Measurements from ENCODE around the gene CYP24A1.

CYP24A1 gene

DNA sequence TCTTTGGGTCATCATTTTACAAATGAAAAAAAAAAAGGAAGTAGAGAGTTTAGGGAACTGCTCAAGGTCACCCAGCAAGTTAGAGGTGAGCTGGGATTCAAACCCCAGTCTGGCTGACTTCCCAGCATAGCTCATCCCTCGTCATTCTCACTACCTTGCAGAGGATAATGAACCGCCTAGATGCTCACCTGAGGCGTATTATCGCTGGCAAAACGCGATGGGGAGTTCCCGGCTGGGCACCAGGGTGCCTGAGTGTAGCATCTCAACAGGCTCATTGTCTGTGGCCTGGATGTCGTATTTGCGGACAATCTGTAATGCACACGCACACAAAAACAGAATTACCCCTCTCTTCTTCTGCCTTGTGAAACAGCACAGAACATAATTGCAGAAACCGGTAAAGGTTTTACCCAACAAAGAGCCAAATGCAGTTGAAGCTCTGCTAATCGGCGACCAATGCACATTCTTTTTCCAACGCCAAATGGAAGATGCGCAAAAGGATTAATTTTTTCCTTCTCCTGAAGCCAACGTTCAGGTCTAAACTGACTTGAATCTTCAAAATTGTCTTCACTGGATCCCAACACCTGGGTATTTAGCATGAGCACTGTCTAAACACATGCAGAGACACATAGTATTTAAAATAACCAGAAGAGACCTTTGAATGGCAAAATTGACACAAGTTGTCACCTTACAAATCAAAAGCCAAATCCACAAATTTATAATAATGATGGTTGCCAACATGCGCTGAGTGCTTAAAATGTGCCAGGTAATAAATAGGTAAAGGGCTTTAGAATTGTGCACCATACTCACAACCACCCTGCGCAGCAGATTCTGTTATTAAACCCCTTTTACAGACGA is 16.6 kb downstream of the CYP24A1 start:
- no peak for DNase-seq (ENCODE audit: low read depth in 4 of 4, low spot score in 1 of 4)

DNA sequence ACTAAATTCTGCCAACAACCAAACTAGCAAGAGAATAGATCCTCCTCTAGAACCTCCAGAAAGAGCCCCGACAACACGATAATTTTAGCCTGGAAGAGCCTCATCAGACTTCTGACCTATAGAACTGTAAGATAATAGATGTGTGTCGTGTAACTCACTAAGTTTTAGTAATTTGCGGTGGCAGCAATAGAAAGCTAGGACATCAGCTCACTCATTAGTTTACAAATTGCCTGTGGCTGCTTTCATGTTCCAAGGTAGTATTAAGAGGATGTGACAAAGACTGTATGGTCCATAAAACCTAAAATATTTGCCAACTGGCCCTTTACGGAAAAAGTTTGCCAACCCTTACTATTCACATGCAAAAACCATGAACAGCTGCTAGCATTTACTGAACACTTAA is 17.3 kb downstream of the CYP24A1 start:
- DNase-seq (ENCODE audit: low read depth in 4 of 4, low spot score in 1 of 4) = no peak

DNA sequence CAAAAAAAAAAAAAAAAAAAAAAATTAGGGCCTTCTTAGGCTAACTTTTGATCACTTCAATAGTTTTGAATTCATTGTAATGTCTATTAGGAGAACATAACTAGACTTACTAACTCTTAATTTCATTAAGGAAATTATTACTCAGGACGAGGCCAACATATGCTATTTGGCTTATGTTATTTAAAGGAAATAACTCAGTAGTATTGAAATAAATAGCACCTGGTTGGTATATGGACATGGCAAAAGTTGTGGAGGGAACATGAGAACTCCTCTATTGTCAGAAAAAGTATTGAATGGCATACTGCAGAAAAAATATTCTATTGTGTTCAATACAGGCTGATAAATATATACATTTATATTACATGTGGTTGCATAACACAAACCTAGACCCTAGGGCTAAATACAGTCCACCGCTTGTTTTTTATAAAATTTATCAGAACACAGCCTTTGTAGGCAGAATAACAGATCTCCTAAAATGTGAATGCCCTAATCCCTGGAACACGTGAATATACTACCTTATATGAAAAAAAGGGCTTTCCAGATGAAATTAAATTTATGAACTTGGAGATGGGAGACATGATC is 18.0 kb downstream of the CYP24A1 start:
- DNase-seq (ENCODE audit: low read depth in 4 of 4, low spot score in 1 of 4) = no peak

DNA sequence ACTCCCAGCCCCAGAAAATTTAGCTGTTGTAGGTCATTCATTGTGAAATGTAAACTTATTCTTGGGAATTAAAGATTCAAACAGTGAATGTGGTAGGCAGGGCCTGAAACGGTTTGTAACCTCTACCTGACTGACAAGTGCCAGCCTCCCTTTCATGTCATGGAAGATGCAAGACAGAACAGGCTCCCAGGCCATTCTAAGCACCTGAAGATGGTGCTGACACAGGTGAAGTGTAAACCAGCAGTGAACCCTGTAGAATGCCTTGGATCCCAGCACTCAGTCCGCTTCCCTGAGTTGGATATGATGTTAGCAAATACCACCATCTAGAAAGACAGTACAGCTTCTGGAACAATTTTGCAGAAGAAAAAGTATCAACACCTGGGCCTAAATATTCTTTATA is 19.3 kb downstream of the CYP24A1 start:
- no peak for DNase-seq (ENCODE audit: low read depth in 4 of 4, low spot score in 1 of 4)

DNA sequence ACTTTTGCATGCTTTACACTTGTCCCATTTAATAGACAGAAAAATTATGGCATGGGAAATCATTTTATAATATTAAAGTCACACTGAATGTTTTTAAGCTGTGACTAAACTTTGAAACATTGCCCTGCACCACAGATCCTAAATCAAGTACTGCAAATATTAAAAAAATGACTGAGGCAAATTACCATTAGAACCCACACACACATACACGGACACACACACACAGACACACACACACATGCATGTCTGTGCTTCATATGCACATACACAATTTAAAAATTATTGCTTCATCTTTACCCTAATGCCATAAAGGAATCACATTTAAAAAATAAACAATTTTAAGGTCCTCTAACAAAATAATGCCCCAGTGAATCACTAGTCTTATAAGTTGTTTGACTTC is 19.9 kb downstream of the CYP24A1 start:
- DNase-seq (ENCODE audit: low read depth in 4 of 4, low spot score in 1 of 4) = no peak

DNA sequence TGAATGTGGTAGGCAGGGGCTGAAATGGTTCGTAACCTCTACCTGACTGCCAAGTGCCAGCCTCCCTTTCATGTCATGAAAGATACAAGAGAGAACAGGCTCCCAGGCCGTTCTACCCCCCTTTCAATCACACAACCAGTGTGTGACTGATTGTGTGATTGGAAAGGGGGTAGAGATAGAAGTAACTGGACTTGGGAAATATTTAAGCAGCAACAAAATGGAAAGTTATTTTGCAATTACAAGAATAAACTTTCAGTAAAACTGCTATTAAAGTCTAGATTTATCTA is 20.8 kb downstream of the CYP24A1 start:
- no peak for DNase-seq (ENCODE audit: low read depth in 4 of 4, low spot score in 1 of 4)

DNA sequence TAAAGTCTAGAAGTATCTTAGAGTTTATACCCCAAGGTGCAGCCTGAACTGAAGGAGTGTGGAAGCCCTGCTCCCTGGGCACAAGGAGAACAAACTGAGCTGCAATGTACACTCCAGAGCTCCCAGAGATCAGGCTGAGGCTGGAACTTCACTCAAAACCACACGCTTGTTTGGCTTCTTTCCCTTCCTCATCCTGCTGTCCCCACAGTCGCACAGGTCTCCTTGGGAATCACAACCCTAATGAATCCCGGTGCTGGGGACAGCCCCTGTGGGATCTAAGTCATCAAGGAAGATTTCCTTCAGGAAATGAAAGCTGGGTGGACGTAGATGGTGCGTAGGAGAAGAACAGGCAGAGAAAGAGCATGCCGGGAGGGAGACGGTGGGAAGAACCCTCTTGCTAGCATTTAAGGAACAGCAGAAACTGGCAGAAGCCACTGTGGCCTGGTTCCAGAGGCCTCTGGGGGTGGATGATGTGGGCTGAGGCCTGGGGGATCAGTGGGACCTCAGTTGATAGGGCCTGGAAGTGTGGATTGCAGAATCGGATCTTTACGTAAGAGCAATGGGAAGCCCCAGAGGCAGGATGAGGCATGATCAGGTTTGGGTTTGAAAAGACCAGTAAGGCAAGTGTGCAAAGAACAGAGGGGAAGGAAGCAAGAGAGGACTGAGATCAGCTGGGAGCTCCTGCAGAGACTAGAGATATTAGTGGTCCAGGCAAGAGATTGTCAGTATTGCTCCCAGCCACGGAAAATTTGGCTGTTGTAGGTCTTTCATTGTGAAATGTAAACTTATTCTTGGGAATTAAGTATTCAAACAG is 21.4 kb downstream of the CYP24A1 start:
- no peak for DNase-seq (ENCODE audit: low read depth in 4 of 4, low spot score in 1 of 4)

DNA sequence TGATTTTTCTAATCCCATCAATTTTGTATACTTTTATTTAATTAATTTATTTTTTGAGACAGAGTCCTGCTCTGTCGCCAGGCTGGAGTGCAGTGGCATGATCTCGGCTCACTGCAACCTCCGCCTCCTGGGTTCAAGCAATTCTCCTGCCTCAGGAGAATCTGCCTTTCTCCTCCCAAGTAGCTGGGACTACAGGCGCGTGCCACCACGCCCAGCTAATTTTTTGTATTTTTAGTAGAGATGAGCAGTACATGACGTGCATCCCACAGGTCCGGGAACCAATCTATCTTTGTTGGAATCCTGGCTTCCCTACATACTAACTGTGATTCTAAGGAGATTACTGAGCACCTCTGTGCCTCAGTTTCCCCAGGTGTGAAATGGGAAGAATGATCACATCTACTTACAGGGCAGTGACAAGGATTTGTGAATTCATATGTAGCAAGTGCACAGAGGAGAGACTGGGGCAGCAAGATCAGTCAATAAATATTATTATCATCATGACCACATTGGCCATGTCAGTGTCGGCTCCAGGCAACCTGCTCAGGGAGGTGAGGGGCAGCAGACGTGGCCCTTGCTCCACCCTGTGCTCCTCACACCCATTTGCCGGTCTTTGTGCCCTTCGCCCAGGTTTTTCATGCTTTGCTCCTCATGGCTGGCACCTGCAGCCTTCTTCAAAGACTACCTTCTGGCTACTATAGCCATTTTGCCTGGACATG is 22.1 kb downstream of the CYP24A1 start:
- no peak for DNase-seq (ENCODE audit: low read depth in 4 of 4, low spot score in 1 of 4)

DNA sequence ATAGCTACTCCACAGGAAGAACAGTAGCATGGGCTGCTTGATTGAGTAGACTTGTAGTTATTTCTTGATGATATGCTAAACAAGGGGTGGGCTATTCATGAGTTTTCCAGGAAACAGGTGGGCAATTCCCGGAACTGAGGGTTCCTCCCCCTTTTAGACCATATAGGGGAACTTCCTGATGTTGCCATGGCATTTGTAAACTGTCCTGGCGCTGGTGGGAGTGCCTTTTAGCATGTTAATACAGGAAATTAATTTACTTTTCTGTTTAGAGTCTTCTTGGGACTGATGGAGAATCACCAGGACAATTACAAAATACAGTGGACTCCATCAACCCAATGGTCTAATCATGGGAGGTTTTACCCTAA is 22.7 kb downstream of the CYP24A1 start:
- no peak for DNase-seq (ENCODE audit: low read depth in 4 of 4, low spot score in 1 of 4)

DNA sequence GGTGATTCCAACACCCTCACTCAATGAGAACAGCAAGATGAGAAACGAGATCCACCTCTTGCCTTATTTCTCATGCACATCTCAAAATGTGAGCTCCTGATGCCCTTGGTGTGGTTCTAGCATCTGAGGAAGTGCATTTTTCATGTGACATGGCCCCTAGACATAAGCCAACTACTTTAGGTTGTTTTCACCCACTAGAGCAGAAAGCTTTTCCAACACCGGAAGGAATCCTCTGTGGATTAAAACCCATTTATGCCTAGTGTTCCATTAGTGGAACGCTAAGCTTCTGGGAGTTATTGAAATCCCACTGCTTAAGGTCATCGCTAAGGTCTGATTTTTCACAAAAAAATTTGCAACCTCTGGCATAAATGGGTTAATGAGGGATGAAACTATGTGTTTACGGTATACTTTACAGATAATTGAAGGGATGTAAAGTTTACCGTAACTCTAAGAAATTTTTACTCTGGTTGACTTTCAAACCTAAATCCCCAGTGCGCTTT is 24.0 kb downstream of the CYP24A1 start:
- no peak for DNase-seq (ENCODE audit: low read depth in 4 of 4, low spot score in 1 of 4)

DNA sequence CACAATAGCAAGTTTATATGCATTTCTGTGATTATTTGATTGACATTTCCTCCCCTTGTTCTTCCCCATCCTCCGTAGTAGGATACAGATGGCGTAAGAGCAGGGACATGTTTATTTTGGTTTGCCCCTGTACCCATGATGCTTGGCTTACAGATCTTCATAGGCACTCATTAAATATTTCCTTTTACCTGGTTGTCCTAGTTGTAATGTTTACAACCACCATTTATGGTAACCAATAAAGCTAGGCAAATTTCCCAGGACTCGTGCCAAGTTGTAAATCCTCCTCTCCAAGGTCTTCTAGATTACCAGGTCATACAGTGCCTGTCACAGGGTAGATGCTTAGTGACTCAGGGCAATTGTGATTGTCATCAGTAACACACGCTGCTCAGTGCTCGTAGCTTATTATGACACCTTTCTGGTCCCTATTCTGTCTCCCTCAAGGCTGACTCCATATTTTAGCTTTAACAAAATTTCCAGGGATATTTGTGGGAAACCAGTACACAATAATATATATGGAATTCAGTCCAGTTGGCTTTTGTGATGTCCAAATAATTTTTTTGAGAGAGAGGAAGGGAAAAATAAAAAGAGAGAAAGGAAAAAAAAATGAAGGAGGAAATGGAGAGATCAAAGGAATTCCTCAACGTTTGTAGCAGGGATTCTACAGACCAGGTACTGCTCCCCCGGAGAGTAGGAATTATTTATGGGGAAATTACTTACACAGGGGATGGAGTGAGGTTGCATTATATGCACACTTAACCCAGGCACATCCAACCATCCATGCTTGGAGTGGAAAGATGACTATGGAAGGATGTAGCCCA is 24.6 kb downstream of the CYP24A1 start:
- no peak for DNase-seq (ENCODE audit: low read depth in 4 of 4, low spot score in 1 of 4)

DNA sequence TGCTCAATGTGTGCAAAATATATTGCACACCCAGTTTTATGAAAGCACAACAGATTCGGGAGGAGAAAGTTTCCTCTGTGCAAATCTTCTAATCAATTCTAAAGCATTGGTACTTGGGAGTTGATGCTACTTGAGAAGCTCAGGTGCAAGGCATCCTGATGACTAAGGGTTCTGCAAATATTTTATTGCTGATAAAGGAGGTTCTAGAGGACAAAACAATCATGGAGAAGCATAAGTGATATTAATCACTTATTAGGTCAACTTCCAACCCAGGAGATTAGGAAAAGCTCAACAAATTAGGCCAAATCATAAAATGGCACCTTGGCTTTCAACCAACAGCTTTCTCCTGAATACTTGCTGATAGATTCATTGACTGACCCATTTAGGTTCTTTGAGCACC is 27.1 kb downstream of the CYP24A1 start:
- no peak for DNase-seq (ENCODE audit: low read depth in 4 of 4, low spot score in 1 of 4)

DNA sequence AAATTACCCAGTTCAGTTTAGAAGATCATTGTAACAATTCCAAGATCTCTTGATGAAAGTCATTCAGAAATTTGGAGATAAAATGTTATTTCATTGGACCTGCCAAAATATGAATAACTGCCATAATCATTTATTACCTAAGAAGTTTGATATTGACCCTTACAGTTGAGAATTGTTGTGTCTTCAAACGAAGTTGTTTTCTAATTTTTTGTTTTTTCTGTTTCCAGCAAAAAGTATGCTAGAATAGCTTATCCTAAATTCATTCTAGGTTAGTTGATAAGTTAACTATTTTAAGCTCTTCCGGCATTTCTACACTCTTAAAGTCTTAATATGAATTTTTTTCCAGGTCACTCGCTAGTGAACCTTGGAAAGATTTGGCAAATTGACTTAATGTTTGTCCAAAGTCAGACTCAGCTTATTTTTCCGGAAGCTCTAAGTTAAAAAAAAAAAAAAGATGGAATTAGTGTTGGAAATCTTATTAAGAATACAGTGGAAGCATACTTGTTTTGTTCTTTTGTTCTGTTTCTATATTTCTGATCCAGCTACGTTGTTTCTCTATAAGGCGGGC is 28.9 kb downstream of the CYP24A1 start:
- DNase-seq (ENCODE audit: low read depth in 4 of 4, low spot score in 1 of 4) = no peak

DNA sequence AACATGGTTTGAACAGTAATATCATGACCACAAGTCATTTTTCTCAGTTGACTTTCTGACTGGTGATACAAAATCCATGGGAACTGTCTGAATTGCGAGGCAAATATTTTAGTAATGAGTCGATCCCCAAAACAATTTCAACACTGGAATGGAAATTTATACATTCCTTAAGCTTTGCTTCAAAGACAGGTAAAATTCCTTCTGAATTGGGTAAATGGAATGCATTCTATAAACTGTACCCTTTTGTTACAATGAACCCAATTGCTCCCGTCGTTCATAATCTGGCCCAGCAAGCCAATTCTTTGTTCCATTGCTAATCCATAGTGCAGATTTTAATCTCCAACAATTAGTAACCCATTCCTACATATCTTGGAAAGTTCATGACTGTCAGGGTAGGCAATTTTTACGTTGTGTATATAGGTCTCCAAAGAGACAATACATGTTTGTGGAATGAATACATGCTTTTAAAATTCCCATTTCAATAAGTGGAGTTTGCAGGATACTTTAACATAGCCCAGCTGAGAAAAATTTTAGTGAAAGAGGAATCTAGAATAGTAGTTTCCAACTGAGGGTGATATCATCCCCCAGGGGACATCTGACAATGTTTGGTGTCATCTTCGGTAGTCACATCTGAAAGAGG is 32.7 kb downstream of the CYP24A1 start:
- DNase-seq (ENCODE audit: low read depth in 4 of 4, low spot score in 1 of 4) = no peak

DNA sequence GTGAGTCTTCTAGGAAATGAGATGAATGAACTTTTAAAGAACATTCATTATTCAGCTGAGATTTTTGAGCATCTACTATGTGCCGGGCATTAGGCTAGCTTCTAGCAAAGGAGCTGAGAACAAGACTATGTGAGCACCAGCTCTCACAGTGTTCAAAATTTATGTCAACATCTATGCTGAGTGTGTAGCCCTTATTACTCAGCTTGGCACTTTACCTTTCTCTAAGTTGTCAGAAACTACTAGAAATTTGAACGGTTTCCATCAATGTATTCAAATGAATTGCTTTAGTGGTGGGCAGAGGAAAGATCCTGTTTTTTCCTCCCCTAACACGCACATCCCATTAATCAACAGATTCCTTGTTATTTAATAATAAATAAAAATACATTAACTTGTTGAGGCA is 33.3 kb downstream of the CYP24A1 start:
- no peak for DNase-seq (ENCODE audit: low read depth in 4 of 4, low spot score in 1 of 4)

DNA sequence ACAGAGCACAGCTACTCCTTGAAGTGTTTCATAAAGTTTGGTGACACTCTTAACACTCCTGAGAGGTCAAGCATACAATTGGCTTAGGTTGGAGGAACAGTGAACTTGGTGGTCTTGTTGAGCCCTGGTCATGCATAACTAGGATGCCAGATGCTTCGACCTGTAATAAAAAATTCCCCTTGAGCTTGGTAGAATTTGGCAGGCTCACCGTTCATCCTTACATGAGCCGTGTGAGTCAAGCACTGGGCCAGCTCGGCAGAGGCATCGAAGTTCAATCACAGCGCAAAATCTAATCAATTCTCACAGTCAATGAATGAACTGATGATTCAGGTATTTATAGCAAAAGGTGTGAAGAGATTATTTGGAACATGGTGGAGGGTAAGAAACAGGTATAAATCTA is 33.7 kb downstream of the CYP24A1 start:
- no peak for DNase-seq (ENCODE audit: low read depth in 4 of 4, low spot score in 1 of 4)

DNA sequence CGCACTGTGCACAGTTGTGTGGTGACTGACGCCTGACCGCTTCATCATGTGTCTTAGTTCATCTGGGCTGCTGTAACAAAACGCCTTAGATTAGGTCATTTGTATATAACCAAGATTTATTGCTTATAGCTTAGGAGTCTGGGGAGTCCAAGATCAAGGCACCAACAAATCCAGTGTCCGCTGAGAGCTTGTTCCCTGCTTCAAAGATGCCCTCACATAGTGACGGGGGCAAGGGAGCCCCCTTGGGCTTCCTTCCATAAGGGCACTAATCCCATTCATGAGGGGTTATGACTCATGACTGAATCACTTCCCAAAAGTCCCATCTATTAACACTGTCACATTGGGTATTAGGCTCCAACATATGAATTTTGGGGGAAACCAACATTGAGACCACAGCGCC is 34.6 kb downstream of the CYP24A1 start:
- no peak for DNase-seq (ENCODE audit: low read depth in 4 of 4, low spot score in 1 of 4)

DNA sequence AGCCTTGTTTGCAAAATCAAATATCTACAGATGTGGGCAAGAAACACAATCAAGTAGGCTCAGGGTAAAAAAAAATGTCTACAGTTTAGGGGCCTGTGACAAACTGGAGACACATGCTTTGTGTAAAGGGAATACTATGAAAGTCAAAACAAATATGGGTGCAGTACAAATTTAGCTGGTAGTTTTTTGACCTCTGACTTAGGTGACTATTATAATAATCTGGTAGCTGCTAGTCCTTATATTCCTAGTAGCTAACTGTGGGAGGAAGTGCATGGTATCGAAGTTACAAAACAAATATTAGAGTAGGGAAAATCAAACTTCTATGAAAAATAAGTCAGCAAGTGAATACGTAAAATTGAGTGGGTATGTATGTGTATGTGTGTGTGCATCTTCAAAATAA is 35.4 kb downstream of the CYP24A1 start:
- no peak for DNase-seq (ENCODE audit: low read depth in 4 of 4, low spot score in 1 of 4)

DNA sequence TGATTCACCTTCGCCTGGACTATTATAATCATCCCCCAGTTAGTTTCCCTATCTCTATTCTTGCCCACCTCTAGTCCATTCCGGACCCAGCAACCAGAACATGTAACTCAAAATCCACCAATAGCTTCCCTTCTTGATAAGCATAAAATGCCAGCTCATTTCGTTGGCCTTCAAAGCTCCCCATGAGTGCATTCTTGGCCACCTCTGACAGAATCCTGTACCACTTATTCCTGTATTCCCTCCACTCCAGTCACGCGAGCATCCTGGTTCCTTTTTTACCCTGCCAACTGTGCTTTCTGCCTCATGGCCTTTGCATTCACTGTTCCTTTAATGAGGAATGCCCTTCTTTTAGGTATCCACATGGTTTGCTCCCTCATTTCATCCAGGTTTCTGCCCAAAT is 36.7 kb downstream of the CYP24A1 start:
- DNase-seq (ENCODE audit: low read depth in 4 of 4, low spot score in 1 of 4) = no peak
